DMS114 treated with DMSO at 0.1 percent for 48 hours (cell line): ENCODE data around the gene HSPA1A.
"Not testable (repeated sequence)": the region's sequence is repeated elsewhere in the genome, so short reads cannot be mapped to it uniquely, and the experiment has no call there.

Experiments
- DNase-seq: peaks from one replicate; lab custom pipeline; 2025; ENCODE audit not compliant: unreplicated experiment; lab: John Stamatoyannopoulos, UW

Gene HSPA1A

DNA sequence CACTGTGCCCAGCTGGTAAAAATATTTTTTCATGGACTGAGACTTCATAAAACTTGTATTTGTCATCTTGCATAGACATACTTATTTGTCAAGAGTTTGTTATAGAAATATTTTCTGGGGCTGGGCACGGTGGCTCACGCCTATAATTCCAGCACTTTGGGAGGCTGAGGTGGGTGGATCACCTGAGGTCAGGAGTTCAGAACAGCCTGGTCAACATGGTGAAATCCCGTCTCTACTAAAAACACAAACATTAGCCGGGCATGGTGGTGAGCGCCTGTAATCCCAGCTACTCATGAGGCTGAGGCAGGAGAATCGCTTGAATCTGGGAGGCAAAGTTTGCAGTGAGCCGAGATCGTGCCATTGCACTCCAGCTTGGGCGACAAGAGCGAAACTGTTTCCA is 6.7 kb upstream of the HSPA1A start:
- not testable (repeated sequence) for DNase-seq

DNA sequence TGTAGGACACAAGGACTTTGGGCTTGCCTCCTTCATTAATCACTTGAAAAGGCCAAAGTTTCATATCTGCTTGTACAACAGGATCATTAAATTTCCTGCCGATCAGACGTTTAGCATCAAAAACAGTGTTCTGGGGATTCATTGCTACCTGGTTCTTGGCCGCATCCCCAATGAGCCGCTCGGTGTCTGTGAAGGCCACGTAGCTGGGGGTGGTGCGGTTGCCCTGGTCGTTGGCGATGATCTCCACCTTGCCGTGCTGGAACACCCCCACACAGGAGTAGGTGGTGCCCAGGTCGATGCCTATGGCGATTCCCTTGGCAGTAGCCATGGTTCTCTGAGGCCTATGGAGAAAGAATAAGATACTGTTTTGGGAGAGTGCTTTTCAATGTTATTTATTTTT is 3.7 kb upstream of the HSPA1A start:
- no peak for DNase-seq

GRCh38 chr6:31813465-31813849 is 1.9 kb upstream of the HSPA1A start:
- no peak for DNase-seq

GRCh38 chr6:31814677-31815024 is 692 bp upstream of the HSPA1A start:
- DNase-seq: peak; percentile 98

GRCh38 chr6:31817133-31817928 is 2.0 kb downstream of the HSPA1A start:
- DNase-seq: not testable (repeated sequence)

GRCh38 chr6:31817929-31818511 is 2.7 kb downstream of the HSPA1A start:
- DNase-seq: not testable (repeated sequence)

GRCh38 chr6:31819871-31820299 is 4.5 kb downstream of the HSPA1A start:
- DNase-seq: no peak

DNA sequence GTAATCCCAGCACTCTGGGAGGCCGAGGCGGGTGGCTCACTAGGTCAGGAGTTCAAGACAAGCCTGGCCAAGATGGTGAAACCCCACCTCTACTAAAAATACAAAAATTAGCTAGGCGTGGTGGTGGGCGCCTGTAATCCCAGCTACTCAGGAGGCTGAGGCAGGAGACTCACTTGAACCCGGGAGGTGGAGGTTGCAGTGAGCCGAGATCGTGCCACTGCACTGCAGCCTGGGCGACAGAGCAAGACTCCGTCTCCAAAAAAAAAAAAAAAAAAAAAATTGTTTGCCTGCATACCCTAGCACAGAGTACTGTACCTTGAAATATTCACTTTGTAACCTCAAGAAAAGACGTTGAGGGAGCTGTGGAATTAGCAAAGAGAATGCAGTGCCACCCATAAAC is 5.1 kb downstream of the HSPA1A start:
- DNase-seq: not testable (repeated sequence)

- DNase-seq: peak; percentile 65
Observed at GRCh38 chr6:31821301-31822035, 6.1 kb downstream of the HSPA1A start.

- peak; percentile 65 for DNase-seq
Observed at GRCh38 chr6:31822036-31822821, 6.9 kb downstream of the HSPA1A start.

DNA sequence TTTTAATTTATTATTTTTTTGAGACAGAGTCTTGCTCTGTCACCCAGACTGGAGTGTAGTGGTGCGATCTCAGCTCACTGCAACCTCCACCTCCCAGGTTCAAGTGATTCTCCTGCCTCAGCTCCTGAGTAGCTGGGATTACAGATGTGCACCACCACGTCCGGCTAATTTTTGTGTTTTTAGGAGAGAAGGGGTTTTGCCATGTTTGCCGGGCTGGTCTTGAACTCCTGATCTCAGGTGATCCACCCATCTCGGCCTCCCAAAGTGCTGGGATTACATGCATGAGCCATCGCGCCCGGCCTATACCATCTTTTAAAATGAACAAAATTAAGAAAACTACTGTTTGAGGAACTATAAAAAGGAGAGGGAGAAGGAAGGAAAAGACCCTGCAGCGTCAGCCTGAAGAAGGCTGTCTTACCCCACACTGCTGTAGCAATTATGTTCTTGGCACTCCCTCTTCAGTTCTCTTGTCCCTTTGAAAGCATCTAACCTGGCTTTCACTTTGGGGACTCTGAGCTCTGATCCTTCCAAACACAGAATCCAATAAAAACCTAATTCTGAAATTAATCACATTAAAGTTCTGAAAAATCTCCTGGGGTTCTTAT is 8.4 kb downstream of the HSPA1A start:
- DNase-seq: not testable (repeated sequence)

- no peak for DNase-seq
Observed at GRCh38 chr6:31825553-31825952, 10.2 kb downstream of the HSPA1A start.

DNA sequence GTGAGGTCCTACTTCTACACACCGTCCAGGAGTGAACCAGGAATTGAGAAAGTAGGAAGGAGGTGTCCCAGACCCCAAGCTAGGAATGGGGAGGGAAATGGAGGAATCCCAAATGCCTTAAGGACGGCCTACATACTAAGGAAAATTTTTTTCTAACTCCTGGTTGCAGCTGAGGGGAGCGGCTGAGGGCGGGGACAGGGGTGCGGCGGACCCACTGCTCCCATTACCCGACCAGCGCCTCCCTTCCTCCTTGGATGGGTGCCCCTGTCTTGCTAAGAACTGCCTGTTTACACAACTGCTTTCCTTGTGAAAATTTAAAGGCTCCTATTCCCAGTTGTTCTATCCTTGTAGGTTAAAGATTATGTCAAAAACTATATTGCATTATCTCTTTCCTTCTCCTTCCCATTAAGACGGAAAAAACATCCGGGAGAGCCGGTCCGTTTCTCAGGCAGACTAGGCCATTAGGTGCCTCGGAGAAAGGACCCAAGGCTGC is 11.5 kb downstream of the HSPA1A start:
- no peak for DNase-seq

DNA sequence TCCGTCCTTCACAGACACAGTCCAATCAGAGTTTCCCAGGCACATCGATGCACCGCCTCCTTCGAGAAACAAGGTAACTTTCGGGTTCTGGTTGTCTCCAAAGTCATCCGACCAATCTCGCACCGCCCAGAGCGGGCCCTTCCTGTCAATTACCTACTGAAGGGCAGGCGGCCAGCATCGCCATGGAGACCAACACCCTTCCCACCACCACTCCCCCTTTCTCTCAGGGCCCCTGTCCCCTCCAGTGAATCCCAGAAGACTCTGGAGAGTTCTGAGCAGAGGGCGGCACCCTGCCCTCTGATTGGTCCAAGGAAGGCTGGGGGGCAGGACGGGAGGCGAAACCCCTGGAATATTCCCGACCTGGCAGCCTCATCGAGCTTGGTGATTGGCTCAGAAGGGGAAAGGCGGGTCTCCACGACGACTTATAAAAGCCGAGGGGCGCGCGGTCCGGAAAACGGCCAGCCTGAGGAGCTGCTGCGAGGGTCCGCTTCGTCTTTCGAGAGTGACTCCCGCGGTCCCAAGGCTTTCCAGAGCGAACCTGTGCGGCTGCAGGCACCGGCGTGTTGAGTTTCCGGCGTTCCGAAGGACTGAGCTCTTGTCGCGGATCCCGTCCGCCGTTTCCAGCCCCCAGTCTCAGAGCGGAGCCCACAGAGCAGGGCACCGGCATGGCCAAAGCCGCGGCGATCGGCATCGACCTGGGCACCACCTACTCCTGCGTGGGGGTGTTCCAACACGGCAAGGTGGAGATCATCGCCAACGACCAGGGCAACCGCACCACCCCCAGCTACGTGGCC is 12.1 kb downstream of the HSPA1A start, which contains the start of gene HSPA1B:
Gene HSPA1B, plus strand, starts transcription at position 453 of the 794 bp plus-strand sequence. Its CDS starts 213 bp downstream, at position 666.
- peak; percentile 89 for DNase-seq

DNA sequence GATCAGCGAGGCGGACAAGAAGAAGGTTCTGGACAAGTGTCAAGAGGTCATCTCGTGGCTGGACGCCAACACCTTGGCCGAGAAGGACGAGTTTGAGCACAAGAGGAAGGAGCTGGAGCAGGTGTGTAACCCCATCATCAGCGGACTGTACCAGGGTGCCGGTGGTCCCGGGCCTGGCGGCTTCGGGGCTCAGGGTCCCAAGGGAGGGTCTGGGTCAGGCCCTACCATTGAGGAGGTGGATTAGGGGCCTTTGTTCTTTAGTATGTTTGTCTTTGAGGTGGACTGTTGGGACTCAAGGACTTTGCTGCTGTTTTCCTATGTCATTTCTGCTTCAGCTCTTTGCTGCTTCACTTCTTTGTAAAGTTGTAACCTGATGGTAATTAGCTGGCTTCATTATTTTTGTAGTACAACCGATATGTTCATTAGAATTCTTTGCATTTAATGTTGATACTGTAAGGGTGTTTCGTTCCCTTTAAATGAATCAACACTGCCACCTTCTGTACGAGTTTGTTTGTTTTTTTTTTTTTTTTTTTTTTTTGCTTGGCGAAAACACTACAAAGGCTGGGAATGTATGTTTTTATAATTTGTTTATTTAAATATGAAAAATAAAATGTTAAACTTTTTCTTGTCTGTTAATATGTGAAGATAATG is 14.4 kb downstream of the HSPA1A start:
- peak; percentile 71 for DNase-seq

GRCh38 chr6:31830886-31831335 is 15.6 kb downstream of the HSPA1A start:
- DNase-seq: no peak

DNA sequence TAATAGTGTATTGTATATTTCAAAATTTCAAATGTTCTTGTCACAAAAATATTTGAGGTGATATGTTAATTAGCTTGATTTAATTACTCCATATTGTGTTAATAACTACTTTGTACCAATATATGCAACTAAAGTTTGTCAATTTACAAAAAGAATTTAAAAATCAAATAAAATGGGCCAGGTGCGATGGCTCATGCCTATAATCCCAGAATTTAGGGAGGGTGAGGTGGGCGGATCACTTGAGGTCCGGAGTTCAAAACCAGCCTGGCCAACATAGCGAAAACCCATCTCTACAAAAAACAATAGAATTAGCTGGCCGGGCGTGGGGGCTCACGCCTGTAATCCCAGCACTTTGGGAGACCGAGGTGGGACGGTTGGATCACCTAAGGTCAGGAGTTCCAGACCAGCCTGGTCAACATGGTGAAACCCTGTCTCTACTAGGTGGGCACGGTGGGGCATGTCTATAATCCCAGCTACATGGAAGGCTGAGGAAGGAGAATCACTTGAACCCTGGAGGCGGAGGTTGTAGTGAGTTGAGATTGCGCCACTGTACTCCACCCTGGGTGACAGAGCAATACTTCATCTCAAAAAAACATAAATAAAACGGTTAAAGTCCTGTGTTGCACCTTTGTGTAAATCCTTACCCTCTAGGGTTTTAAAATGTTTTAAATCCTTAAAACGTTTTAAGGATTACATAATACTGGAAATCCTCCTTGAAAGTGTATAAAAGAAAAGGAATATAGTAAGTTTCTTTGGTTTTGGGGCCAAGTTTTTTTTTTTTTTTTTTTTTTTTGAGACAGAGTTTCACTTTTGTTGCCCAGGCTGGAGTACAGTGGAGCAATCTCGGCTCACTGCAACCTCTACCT is 16.2 kb downstream of the HSPA1A start:
- DNase-seq: no peak
